ENCODE measurements around the gene CD81. TPM values are rescaled to one million over a fixed set of nuclear protein-coding genes. Genes with fewer than 3 reads are reported as not detected.

Gene CD81
- total and polyA plus RNA-seq, 7 donors = 75.9 to 155 (median 112) TPM

GRCh38 chr11:2383852-2384804 lies 7.0 kb downstream of the CD81 start:
- Histone ChIP-seq H3K4me3 (no peak overlapping the region), H3K4me1 (peaks cover 65% of the 10 kb centered on the region), H3K9me3 (no peaks in the 10 kb centered on the region), H3K27ac (peak overlapping the region; percentile 87), H3K27me3 (ENCODE audit: insufficient read depth in 3 of 3, low read length in 2 of 3) (no peaks in the 10 kb centered on the region), H3K36me3 (ENCODE audit: insufficient read depth in 1 of 2, low read depth in 1 of 2) (peaks cover 0 to 6% of the 10 kb centered on the region in 2 donors)
- 34 to 54% (median 39%) methylated on average over 25 to 33 of the region's 33 CpGs for WGBS, 3 donors
- intact Hi-C loops (cut with DNase I) = loop anchor here in 1 of 2 donors (2.0 kb wide), 1 partner anchor 15 kb away; no protein-coding TSS in a partner anchor
- peak in 1 of 4 donors; percentile 3 for ATAC-seq
- TF ChIP-seq CTCF (IDR thresholded peaks at IDR 0.05) = no peak
- DNase-seq = peak; percentile 32 to 68

- peaks cover 0 to 6% of the 10 kb centered on the region in 2 donors for H3K36me3 ChIP-seq (ENCODE audit: insufficient read depth in 1 of 2, low read depth in 1 of 2)
- 75 to 77% (median 75%) methylated on average over 39 to 48 of the region's 48 CpGs for WGBS, 3 donors
- no peaks in the 10 kb centered on the region for H3K27me3 ChIP-seq (ENCODE audit: insufficient read depth in 3 of 3, low read length in 2 of 3)
- intact Hi-C loops (cut with DNase I) = no loop called here
- peaks cover 70% of the 10 kb centered on the region for H3K4me1 ChIP-seq
- ATAC-seq (no peak), DNase-seq (peak; percentile 11 to 48)
- H3K9me3 ChIP-seq = no peaks in the 10 kb centered on the region
- TF ChIP-seq CTCF (IDR thresholded peaks at IDR 0.05) = no peak
- H3K27ac ChIP-seq = no peak overlapping the region
- no peak overlapping the region for H3K4me3 ChIP-seq
Measured at GRCh38 chr11:2385156-2386151, 8.3 kb downstream of the CD81 start.

GRCh38 chr11:2386591-2386990 lies 9.5 kb downstream of the CD81 start:
- Histone ChIP-seq H3K36me3 (ENCODE audit: insufficient read depth in 1 of 2, low read depth in 1 of 2) (peaks cover 0 to 14% of the 10 kb centered on the region in 2 donors), H3K9me3 (no peaks in the 10 kb centered on the region), H3K27ac (peak overlapping the region; percentile 16), H3K27me3 (ENCODE audit: insufficient read depth in 3 of 3, low read length in 2 of 3) (no peaks in the 10 kb centered on the region), H3K4me1 (peaks cover 66% of the 10 kb centered on the region), H3K4me3 (no peak overlapping the region)
- intact Hi-C loops (cut with DNase I) = no loop called here
- no peak for TF ChIP-seq CTCF (IDR thresholded peaks at IDR 0.05)
- DNase-seq (peak in 1 of 2 donors; percentile 56), ATAC-seq (no peak)
- WGBS, 3 donors = 27 to 53% (median 38%) methylated on average over 9 of the region's 9 CpGs

GRCh38 chr11:2387266-2387987 lies 10.3 kb downstream of the CD81 start:
- DNase-seq (no peak), ATAC-seq (no peak)
- 42 to 68% (median 49%) methylated on average over 13 to 14 of the region's 14 CpGs for WGBS, 3 donors
- Histone ChIP-seq H3K27ac (peak overlapping the region; percentile 16), H3K4me3 (no peak overlapping the region), H3K9me3 (no peaks in the 10 kb centered on the region), H3K36me3 (ENCODE audit: insufficient read depth in 1 of 2, low read depth in 1 of 2) (peaks cover 0 to 22% of the 10 kb centered on the region in 2 donors), H3K27me3 (ENCODE audit: insufficient read depth in 3 of 3, low read length in 2 of 3) (no peaks in the 10 kb centered on the region), H3K4me1 (peaks cover 57% of the 10 kb centered on the region)
- no peak for TF ChIP-seq CTCF (IDR thresholded peaks at IDR 0.05)
- intact Hi-C loops (cut with DNase I) = no loop called here
